HCT116 (cell line): ENCODE data around the gene NR2C2AP. TPM values are rescaled to one million over a fixed set of nuclear protein-coding genes. Genes with fewer than 3 reads are reported as not detected.

ENCODE experiments used
- ATAC-seq: fragments of 200-7000 bp; cut with Tn5 transposase; 2 replicates; pipeline ENCODE4 v1.9.1; 2020; ENCODE audit warnings: mild to moderate bottlenecking, moderate library complexity
- BruUV-seq: library from RNA; stranded (reverse); fragments of 400-500 nt; replicated peaks from 2 replicates; lab custom pipeline; 2021; lab: Mats Ljungman, UMichigan
- CTCF ChIA-PET: fragments of 300-600 bp; sonication (Branson Sonifier 250); formaldehyde crosslinking; loops from one replicate; lab custom pipeline; 2021; ENCODE audit warnings: antibody characterized with exemption; lab: Charles Lee
- POLR2A ChIA-PET: fragments of 300-600, 350-600 bp; sonication (Branson Sonifier 250); formaldehyde crosslinking; loops from one replicate; lab custom pipeline; 2021; ENCODE audit warnings: antibody characterized with exemption; lab: Charles Lee
- RAD21 ChIA-PET, 2 experiments: fragments of 300-600 bp; sonication (Branson Sonifier 250); formaldehyde crosslinking; loops; one replicate each; lab custom pipeline; 2023; ENCODE audit warnings: low total read pairs in 2 of 2; ENCODE audit not compliant: uncharacterized antibody in 2 of 2, unreplicated experiment in 2 of 2, low non-redundant PET in 1 of 2; lab: Charles Lee
- DNase-seq: peaks from one replicate; pipeline ENCODE4 v3.0.0-alpha.2; 2010; ENCODE audit warnings: low read depth, low spot score
- H2AFZ ChIP-seq: fragments of 200-600 bp; shearing (Covaris generic), sonication (generic); 2 replicates; pipeline ENCODE4 v1.6.1; 2017; ENCODE audit warnings: low read depth, mixed run types, mixed read lengths, antibody characterized with exemption, low read length; ENCODE audit not compliant: poor library complexity, severe bottlenecking
- H3K27ac ChIP-seq: 2 replicates; pipeline ENCODE4 v1.5.1; 2012; ENCODE audit warnings: low read depth, low read length
- H3K27me3 ChIP-seq: fragments of 200-600 bp; sonication (generic); 2 replicates; pipeline ENCODE4 v1.6.1; 2016; ENCODE audit warnings: mixed run types, low read length, mixed read lengths; ENCODE audit not compliant: insufficient read depth
- H3K36me3 ChIP-seq, 2 experiments: fragments of 200-500 bp in 1 of 2; fragments of 200-600 bp in 1 of 2; sonication (Bioruptor generic) in 1 of 2; sonication (generic) in 1 of 2; 2 replicates each; pipeline versions ENCODE4 v1.5.1 to v1.6.1; 2014 to 2016; ENCODE audit warnings: low read length in 2 of 2, inconsistent platforms in 1 of 2, mixed read lengths in 1 of 2, mixed run types in 1 of 2; ENCODE audit not compliant: insufficient read depth in 2 of 2, control insufficient read depth in 1 of 2
- H3K4me1 ChIP-seq, 2 experiments: fragments of 200-600 bp in 1 of 2; sonication (generic) in 1 of 2; 2 replicates each; pipeline versions ENCODE4 v1.5.1 to v1.6.1; 2012 to 2017; ENCODE audit warnings: low read length in 2 of 2, inconsistent platforms in 1 of 2, mild to moderate bottlenecking in 1 of 2, mixed read lengths in 1 of 2, mixed run types in 1 of 2, moderate library complexity in 1 of 2; ENCODE audit not compliant: insufficient read depth in 2 of 2, control insufficient read depth in 1 of 2
- H3K4me2 ChIP-seq: fragments of 200-600 bp; sonication (generic); 2 replicates; pipeline ENCODE4 v1.6.1; 2017; ENCODE audit warnings: mixed run types, low read length, mixed read lengths
- H3K4me3 ChIP-seq, 2 experiments: fragments of 200-600 bp in 1 of 2; sonication (generic) in 1 of 2; replicated peaks in 1 of 2; 2 replicates each; pipeline ENCODE4 v1.5.1; 2011 to 2016; ENCODE audit warnings: low read length in 2 of 2, control low read depth in 1 of 2, low read depth in 1 of 2, mild to moderate bottlenecking in 1 of 2, mixed read lengths in 1 of 2, mixed run types in 1 of 2
- H3K79me2 ChIP-seq: fragments of 200-600 bp; sonication (generic); 2 replicates; pipeline ENCODE4 v1.6.1; 2017; ENCODE audit warnings: mild to moderate bottlenecking, mixed run types, low read length, moderate library complexity, mixed read lengths; ENCODE audit not compliant: insufficient read depth
- H3K9ac ChIP-seq: fragments of 200-600 bp; sonication (generic); 2 replicates; pipeline ENCODE4 v1.6.1; 2016; ENCODE audit warnings: low read length, mixed read lengths
- H3K9me2 ChIP-seq: fragments of 200-600 bp; sonication (generic), shearing (Covaris generic); 2 replicates; pipeline ENCODE4 v1.6.1; 2017; ENCODE audit warnings: mixed run types, mild to moderate bottlenecking, moderate library complexity; ENCODE audit not compliant: insufficient read depth
- H3K9me3 ChIP-seq, 2 experiments: fragments of 200-500 bp in 1 of 2; fragments of 200-600 bp in 1 of 2; sonication (Bioruptor generic) in 1 of 2; sonication (generic) in 1 of 2; 2 replicates each; pipeline ENCODE4 v1.6.1; 2014 to 2017; ENCODE audit warnings: low read length in 2 of 2, mixed read lengths in 2 of 2, inconsistent platforms in 1 of 2, low read depth in 1 of 2, mild to moderate bottlenecking in 1 of 2, mixed run types in 1 of 2, moderate library complexity in 1 of 2; ENCODE audit not compliant: control insufficient read depth in 1 of 2, insufficient read depth in 1 of 2
- H4K20me1 ChIP-seq: fragments of 200-600 bp; sonication (generic), shearing (Covaris generic); 2 replicates; pipeline ENCODE4 v1.6.1; 2017; ENCODE audit warnings: mixed run types, mild to moderate bottlenecking, moderate library complexity; ENCODE audit not compliant: insufficient read depth
- ATF3 ChIP-seq: IDR thresholded peaks from 2 replicates; pipeline ENCODE4 v1.6.1; 2012
- ELF1 ChIP-seq: IDR thresholded peaks from 2 replicates; pipeline ENCODE4 v1.6.1; 2012; ENCODE audit warnings: low read depth, borderline replicate concordance
- EZH2 ChIP-seq: fragments of 200-600 bp; sonication (generic); IDR thresholded peaks from 2 replicates; pipeline ENCODE4 v1.6.1; 2017; ENCODE audit warnings: antibody characterized with exemption, mixed run types
- FOSL1 ChIP-seq: IDR thresholded peaks from 2 replicates; pipeline ENCODE4 v1.6.1; 2012; ENCODE audit warnings: low read depth
- MAX ChIP-seq: IDR thresholded peaks from 2 replicates; pipeline ENCODE4 v1.6.1; 2012
- POLR2A ChIP-seq: IDR thresholded peaks from 2 replicates; pipeline ENCODE4 v1.7.0; 2011; ENCODE audit warnings: borderline replicate concordance; ENCODE audit not compliant: insufficient read depth, insufficient read length; ENCODE audit errors: extremely low read depth
- RAD21 ChIP-seq: IDR thresholded peaks from 2 replicates; pipeline ENCODE4 v1.6.1; 2012; ENCODE audit warnings: low read depth, mild to moderate bottlenecking
- REST ChIP-seq: IDR thresholded peaks from 2 replicates; pipeline ENCODE4 v1.6.1; 2012; ENCODE audit warnings: low read depth
- ZBTB33 ChIP-seq: IDR thresholded peaks from 2 replicates; pipeline ENCODE4 v1.6.1; 2011; ENCODE audit warnings: mild to moderate bottlenecking, low read length, moderate library complexity; ENCODE audit not compliant: insufficient replicate concordance; ENCODE audit errors: extremely low read depth
- intact Hi-C: fragments of 100-400 bp; cut with micrococcal nuclease; formaldehyde crosslinking; loops from 2 replicates; pipeline ENCODE4 v1.10.0; 2022
- total RNA-seq: library from RNA; stranded (reverse); gene quantifications from one replicate; pipeline ENCODE4 v1.2.1, GENCODE V29; 2021; ENCODE audit not compliant: unreplicated experiment

The NR2C2AP gene
- total RNA-seq, 1 experiment from 2014 or later = 45.3 TPM

GRCh38 chr19:19169236-19170052 lies 33.8 kb downstream of the NR2C2AP start:
- no peaks in the 10 kb centered on the region for H3K27me3 ChIP-seq
- no peaks in the 10 kb centered on the region for H3K36me3 ChIP-seq
- H3K27ac ChIP-seq = no peak overlapping the region
- DNase-seq (no peak), ATAC-seq (no peak)
- intact Hi-C loops = no loop called here
- BruUV-seq = no TSS peak
- no peak overlapping the region for H3K9ac ChIP-seq
- ChIA-PET CTCF (no interaction called here), POLR2A (no interaction called here), RAD21 (no interaction called here)
- no peaks in the 10 kb centered on the region for H3K79me2 ChIP-seq
- no peaks in the 10 kb centered on the region for H3K9me3 ChIP-seq
- no peak overlapping the region for H2AFZ ChIP-seq
- no peaks in the 10 kb centered on the region for H4K20me1 ChIP-seq
- no peak overlapping the region for H3K4me2 ChIP-seq
- H3K9me2 ChIP-seq = no peaks in the 10 kb centered on the region
- H3K4me3 ChIP-seq = no peak overlapping the region
- H3K4me1 ChIP-seq = peaks cover 9 to 10% of the 10 kb centered on the region in 2 experiments; a peak in 3 of 4 replicates
- TF ChIP-seq ZBTB33 (no peak), POLR2A (no peak), EZH2 (no peak), REST (no peak), ATF3 (no peak), RAD21 (no peak), FOSL1 (no peak), MAX (no peak), ELF1 (no peak)
